Left ventricle myocardium inferior (tissue), 1 donor: ENCODE measurements around the gene TM2D3. TPM values are rescaled to one million over a fixed set of nuclear protein-coding genes. Genes with fewer than 3 reads are reported as not detected.

Source experiments
- DNase-seq: peaks from one replicate; pipeline ENCODE4 v3.0.0-alpha.2; 2020
- H3K27ac ChIP-seq: fragments of 200-600 bp; replicated peaks from 2 replicates; pipeline ENCODE4 v1.8.0; 2021
- H3K27me3 ChIP-seq: fragments of 200-600 bp; 2 replicates; pipeline ENCODE4 v1.8.0; 2021; ENCODE audit warnings: low read depth
- H3K36me3 ChIP-seq: fragments of 200-600 bp; 2 replicates; pipeline ENCODE4 v1.8.0; 2021
- H3K4me1 ChIP-seq: fragments of 200-600 bp; 2 replicates; pipeline ENCODE4 v1.8.0; 2021
- H3K4me3 ChIP-seq: fragments of 200-600 bp; 2 replicates; pipeline ENCODE4 v1.8.0; 2021; ENCODE audit warnings: mild to moderate bottlenecking, moderate library complexity
- H3K9me3 ChIP-seq: fragments of 200-600 bp; replicated peaks from 2 replicates; pipeline ENCODE4 v1.8.0; 2021
- intact Hi-C: fragments of 100-400 bp; cut with micrococcal nuclease; formaldehyde crosslinking; loops from one replicate; pipeline ENCODE4 v1.11.0; 2022
- total RNA-seq: library from RNA; stranded (reverse); fragmentation: NEBNext Ultra II Directional; extraction: Animal tissue kit (Norgen Biotek cat#: 25700); gene quantifications from one replicate; pipeline ENCODE4 v1.2.1, GENCODE V29; 2021
- TF ChIP-seq, protein P1 (sequence below): fragments of 200-600 bp; IDR thresholded peaks from 2 replicates; pipeline ENCODE4 v1.8.0; 2021; ENCODE audit warnings: antibody characterized with exemption, mild to moderate bottlenecking, borderline replicate concordance
- donor health status: DM: no; HTN: yes; CAD: no; lungs with severe emphysema.

The TM2D3 gene
- total RNA-seq, 1 donor from 2014 or later: 50.6 TPM

DNA sequence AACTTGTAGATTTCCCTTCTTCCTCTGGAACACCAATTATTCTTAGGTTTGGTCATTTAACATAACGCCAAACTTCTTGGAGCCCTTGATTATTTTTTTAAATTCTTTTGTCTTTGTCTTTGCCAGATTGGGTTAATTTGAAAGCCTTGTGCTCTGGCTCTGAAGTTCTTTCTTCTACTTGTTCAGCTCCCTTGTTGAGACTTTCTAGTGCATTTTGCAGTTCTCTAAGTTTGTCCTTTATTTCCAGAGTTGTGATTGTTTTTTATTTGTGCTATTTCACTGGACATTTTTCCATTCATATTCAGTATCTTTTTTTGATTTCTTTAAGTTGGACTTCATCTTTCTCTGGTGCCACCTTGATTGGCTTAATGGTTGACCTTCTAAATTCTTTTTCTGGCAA, 55.5 kb downstream of the TM2D3 start:
- TF ChIP-seq, protein P1, sequence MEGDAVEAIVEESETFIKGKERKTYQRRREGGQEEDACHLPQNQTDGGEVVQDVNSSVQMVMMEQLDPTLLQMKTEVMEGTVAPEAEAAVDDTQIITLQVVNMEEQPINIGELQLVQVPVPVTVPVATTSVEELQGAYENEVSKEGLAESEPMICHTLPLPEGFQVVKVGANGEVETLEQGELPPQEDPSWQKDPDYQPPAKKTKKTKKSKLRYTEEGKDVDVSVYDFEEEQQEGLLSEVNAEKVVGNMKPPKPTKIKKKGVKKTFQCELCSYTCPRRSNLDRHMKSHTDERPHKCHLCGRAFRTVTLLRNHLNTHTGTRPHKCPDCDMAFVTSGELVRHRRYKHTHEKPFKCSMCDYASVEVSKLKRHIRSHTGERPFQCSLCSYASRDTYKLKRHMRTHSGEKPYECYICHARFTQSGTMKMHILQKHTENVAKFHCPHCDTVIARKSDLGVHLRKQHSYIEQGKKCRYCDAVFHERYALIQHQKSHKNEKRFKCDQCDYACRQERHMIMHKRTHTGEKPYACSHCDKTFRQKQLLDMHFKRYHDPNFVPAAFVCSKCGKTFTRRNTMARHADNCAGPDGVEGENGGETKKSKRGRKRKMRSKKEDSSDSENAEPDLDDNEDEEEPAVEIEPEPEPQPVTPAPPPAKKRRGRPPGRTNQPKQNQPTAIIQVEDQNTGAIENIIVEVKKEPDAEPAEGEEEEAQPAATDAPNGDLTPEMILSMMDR: no peak
- intact Hi-C loops: no loop called here
- Histone ChIP-seq H3K27me3 (peaks cover 5% of the 10 kb centered on the region), H3K36me3 (no peaks in the 10 kb centered on the region), H3K27ac (no peak overlapping the region), H3K9me3 (peaks cover 34% of the 10 kb centered on the region), H3K4me1 (no peaks in the 10 kb centered on the region), H3K4me3 (no peak overlapping the region)
- DNase-seq: no peak

Other genes with a start within 250 kb of the TM2D3 start
- gene PCSK6, start 162.7 kb downstream of the TM2D3 start, total RNA-seq: 28.6 TPM
- gene TARS3, start 72.1 kb upstream of the TM2D3 start, total RNA-seq: 36.2 TPM
- not detected for gene OR4F6, start 151.1 kb upstream of the TM2D3 start, total RNA-seq
- not detected for gene OR4F15, start 159.8 kb upstream of the TM2D3 start, total RNA-seq